AG10803 (cell line): Measurements from ENCODE around the gene H3-3A.
"Not testable (repeated sequence)": the region's sequence is repeated elsewhere in the genome, so short reads cannot be mapped to it uniquely, and the experiment has no call there.

ENCODE experiments used
- DNase-seq: peaks from one replicate; pipeline ENCODE4 v3.0.0; 2010; ENCODE audit warnings: low read depth
- H3K4me3 ChIP-seq: 2 replicates; pipeline ENCODE4 v1.5.1; 2011; ENCODE audit warnings: mild to moderate bottlenecking, low read length, control low read depth
- TF ChIP-seq, protein P1 (sequence below): conservative IDR thresholded peaks from 2 replicates; pipeline ENCODE4 v1.5.1; 2011; ENCODE audit warnings: mild to moderate bottlenecking, low read length, control low read depth, inconsistent platforms

H3-3A gene

DNA sequence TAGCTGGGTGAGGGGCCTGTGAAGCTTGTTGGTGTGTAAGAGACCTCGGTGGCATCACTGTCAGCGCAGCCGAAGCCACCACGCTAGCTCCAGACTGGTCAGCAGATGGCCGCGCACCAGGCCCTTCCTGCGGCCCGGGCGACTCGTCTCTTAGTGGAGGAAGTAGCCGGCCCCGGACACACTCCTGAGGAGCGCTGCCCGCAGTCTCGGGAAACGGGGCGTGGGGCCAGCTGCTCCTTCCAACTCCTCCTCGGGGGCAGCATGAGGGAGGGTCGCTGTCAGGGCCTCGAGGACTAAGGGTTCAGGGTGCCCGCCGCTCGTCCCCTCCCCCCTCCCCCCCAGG, 20.4 kb downstream of the H3-3A start:
- TF ChIP-seq, protein P1, sequence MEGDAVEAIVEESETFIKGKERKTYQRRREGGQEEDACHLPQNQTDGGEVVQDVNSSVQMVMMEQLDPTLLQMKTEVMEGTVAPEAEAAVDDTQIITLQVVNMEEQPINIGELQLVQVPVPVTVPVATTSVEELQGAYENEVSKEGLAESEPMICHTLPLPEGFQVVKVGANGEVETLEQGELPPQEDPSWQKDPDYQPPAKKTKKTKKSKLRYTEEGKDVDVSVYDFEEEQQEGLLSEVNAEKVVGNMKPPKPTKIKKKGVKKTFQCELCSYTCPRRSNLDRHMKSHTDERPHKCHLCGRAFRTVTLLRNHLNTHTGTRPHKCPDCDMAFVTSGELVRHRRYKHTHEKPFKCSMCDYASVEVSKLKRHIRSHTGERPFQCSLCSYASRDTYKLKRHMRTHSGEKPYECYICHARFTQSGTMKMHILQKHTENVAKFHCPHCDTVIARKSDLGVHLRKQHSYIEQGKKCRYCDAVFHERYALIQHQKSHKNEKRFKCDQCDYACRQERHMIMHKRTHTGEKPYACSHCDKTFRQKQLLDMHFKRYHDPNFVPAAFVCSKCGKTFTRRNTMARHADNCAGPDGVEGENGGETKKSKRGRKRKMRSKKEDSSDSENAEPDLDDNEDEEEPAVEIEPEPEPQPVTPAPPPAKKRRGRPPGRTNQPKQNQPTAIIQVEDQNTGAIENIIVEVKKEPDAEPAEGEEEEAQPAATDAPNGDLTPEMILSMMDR, result no peak
- peak; percentile 40 for DNase-seq
- peak overlapping the region; percentile 69 for H3K4me3 ChIP-seq

DNA sequence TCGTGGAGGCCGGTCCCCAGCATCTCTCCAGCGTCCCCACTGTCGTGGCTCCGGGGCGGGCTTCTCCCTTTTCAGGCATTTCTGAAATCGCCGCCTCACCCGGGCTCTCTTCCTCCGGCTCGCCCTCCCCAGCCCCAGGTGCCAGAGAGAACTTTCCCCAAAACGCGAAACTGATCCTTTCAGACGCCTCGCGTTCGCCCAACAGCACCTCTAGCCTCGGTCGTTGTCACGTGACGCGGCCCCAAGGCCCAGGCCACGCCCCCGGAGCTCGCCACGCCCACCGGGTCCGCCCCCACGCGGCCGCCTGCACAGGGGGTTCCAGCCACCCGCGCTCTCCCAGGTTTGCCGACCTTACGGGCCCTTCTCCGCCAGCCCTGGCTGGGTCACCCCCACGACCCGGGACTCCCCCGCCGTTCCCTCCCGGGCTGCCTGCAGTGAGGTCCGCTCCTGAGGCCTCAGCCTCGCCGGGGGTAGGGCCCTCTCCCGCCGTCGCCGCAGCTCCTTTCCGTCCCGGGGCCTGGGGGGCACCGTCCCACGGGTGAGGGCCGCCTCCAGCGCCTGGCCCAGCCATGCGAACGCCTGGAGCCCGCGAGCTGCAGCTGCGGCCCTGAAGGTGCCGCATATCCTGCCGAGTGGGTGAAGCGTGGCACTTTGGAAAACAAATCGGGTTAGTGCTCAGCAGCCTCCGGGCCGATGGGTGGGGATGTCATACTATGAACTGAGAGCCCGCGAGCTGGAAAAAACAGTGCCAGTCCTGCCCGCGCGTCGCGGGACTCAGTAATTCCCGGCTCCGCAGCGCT, 21.0 kb downstream of the H3-3A start:
- peak; percentile 69 for DNase-seq
- peak overlapping the region; percentile 69 for H3K4me3 ChIP-seq
- TF ChIP-seq, protein P1, result no peak

DNA sequence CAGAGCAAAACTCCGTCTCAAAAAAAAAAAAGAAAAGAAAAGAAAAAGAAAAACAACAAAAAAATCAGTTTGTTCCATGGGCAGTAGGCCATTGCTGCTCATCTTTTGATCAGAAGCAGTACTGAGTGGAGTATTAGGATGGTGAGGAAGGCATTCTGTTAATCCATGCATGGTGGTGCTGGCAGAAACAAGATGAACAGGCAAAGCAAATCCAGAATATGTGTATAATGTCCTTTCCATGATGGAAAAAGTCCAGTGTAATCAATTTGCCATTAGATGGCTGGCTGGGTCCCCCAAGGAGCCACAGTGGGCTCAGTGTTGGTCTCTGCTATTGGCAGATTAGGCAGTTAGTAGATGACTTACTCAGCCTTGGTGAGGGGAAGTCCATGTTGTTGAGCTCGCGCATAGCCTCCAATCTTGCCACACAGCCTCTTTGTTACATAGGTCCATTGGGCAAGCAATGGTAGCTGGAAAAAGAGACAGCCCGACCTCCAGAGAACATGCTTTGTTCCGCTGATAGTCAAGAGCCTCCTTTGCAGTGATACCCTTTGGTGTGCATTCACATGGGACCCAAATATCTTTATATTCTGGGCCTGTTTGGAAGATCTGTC, 23.3 kb downstream of the H3-3A start:
- no peak overlapping the region for H3K4me3 ChIP-seq
- DNase-seq, result no peak
- TF ChIP-seq, protein P1, result no peak

DNA sequence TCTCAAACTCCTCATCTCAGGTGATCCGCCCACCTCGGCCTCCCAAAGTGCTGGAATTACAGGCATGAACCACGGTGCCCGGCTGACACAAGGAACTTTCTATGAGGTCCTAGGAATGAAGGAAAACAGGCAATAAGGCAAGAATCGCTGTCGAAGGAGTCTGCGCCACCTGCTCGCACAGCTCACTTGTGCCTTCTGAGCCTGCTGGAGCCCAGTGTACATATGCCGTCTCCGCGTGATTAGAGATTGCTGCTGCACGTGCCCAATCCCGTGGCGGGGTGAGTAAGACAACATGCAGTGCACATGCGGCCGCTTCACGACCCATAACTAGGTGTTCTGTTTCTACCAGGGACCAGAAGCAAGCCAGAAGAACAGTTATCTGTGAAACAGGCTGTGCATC, 24.3 kb downstream of the H3-3A start:
- no peak overlapping the region for H3K4me3 ChIP-seq
- TF ChIP-seq, protein P1, result no peak
- no peak for DNase-seq

DNA sequence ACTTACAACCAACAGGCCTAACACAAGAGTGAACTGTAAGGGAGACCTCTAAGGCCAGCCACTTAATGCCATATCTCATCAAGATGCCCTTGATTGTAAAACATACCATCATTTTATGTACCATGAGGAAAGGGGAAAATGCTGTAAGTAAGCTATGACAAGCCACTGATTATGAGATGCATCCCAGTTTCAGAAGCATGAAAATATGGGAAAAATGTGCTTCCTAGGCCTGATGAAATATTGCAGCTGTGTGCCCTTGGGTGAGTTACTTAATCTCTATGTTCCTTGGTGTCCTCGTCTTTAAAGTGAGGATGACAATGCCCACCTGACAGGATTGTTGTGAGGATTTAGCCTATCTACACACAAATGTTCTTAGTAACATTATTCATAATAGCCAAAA, 28.9 kb downstream of the H3-3A start:
- TF ChIP-seq, protein P1, result no peak

DNA sequence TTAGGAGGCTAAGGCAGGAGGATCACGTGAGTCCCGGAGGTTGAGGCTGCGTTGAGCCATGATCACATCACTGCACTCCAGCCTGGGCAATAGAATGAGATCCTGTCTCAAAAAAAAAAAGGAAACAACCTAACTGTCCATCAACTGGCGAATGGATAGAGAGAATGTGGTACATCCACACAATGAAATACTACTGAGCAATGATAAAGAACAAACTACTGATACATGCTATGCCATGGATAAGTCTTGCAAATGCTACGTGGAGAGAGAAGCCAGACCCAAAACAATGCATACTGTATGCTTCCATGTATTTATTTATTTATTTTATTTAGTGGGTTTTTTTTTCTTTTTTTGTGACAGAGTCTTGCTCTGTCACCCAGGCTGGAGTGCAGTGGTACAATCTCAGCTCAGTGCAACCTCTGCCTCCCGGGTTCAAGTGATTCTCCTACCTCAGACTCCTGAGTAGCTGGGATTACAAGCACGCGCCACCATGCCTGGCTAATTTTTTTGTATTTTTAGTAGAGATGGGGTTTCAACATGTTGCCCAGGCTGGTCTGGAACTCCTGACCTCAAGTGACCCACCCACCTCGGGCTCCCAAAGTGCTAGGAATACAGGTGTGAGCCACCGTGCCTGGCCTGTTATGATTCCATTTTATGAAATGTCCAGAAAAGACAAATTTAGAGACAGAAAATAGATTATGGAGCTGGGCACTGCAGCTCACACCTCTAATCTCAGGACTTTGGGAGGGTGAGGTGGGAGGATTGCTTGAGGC, 29.7 kb downstream of the H3-3A start:
- DNase-seq, H3K4me3 ChIP-seq: not testable (repeated sequence)

More for the DNA sequence above, 28.9 kb downstream of the H3-3A start:
- no peak overlapping the region for H3K4me3 ChIP-seq
- no peak for DNase-seq

DNA sequence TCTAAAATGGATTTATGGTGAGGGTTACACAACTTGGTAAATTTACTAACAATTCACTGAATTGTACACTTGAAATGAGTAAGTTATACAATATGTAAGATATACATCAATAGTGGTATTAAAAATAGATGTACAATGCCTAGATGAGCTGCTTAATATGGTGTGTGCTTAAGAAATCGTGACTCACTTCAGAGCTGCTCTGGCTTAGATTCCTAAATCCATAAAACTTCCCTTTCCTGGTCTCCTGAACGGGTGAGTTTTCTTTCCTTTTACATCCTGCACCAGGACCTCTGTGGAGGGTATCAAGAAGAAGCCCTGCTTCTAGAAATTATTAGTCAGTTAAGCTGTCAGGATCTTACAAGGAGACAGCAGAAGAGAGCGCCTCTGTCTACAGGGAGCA, 30.4 kb downstream of the H3-3A start:
- peak; percentile 26 for DNase-seq
- H3K4me3 ChIP-seq, result no peak overlapping the region
- TF ChIP-seq, protein P1, result no peak
